GM23338 (cell line): ENCODE results near the gene POU2AF2. TPM values are rescaled to one million over a fixed set of nuclear protein-coding genes. Genes with fewer than 3 reads are reported as not detected.

Source experiments
- ATAC-seq: fragments of 200-7000 bp; cut with Tn5 transposase; 3 replicates; pipeline ENCODE4 v1.9.1; 2020
- DNase-seq: peaks from one replicate; pipeline ENCODE4 v3.0.0-alpha.2; 2015; ENCODE audit warnings: low spot score
- H2AFZ ChIP-seq: fragments of 200-600 bp; sonication (generic); 2 replicates; pipeline ENCODE4 v1.8.0; 2016; ENCODE audit warnings: antibody characterized with exemption, mild to moderate bottlenecking, moderate library complexity
- H3F3A ChIP-seq: fragments of 200-600 bp; sonication (generic); replicated peaks from 2 replicates; pipeline ENCODE4 v1.8.0; 2017; ENCODE audit warnings: antibody characterized with exemption, mixed run types, low read depth
- H3K27ac ChIP-seq: fragments of 200-600 bp; sonication (generic); 2 replicates; pipeline ENCODE4 v1.6.1; 2016; ENCODE audit warnings: low read depth
- H3K27me3 ChIP-seq: fragments of 200-600 bp; sonication (generic); 2 replicates; pipeline ENCODE4 v1.8.0; 2016; ENCODE audit warnings: mild to moderate bottlenecking, mixed run types, moderate library complexity; ENCODE audit not compliant: insufficient read depth
- H3K36me3 ChIP-seq: fragments of 200-600 bp; sonication (generic); 2 replicates; pipeline ENCODE4 v1.8.0; 2016; ENCODE audit warnings: mild to moderate bottlenecking; ENCODE audit not compliant: insufficient read depth
- H3K4me1 ChIP-seq: fragments of 200-600 bp; sonication (generic); 2 replicates; pipeline ENCODE4 v1.8.0; 2016; ENCODE audit warnings: mild to moderate bottlenecking, moderate library complexity; ENCODE audit not compliant: insufficient read depth
- H3K4me2 ChIP-seq: fragments of 200-600 bp; sonication (generic); 2 replicates; pipeline ENCODE4 v1.7.1; 2017; ENCODE audit warnings: mixed run types
- H3K4me3 ChIP-seq: fragments of 200-600 bp; sonication (generic); 2 replicates; pipeline ENCODE4 v1.6.1; 2016; ENCODE audit warnings: mixed run types
- H3K79me2 ChIP-seq: fragments of 200-600 bp; sonication (generic); replicated peaks from 2 replicates; pipeline ENCODE4 v1.8.0; 2017; ENCODE audit warnings: mild to moderate bottlenecking; ENCODE audit not compliant: insufficient read depth
- H3K9me2 ChIP-seq: fragments of 200-600 bp; sonication (generic); 2 replicates; pipeline ENCODE4 v1.8.0; 2017; ENCODE audit not compliant: insufficient read depth
- H4K20me1 ChIP-seq: fragments of 200-600 bp; sonication (generic); replicated peaks from 2 replicates; pipeline ENCODE4 v1.8.0; 2017; ENCODE audit warnings: mild to moderate bottlenecking; ENCODE audit not compliant: insufficient read depth
- H3K27ac Mint-ChIP-seq: 2 replicates; pipeline ENCODE4 v1.8.0; 2020; ENCODE audit warnings: inconsistent platforms, mild to moderate bottlenecking, moderate library complexity, mixed read lengths
- H3K27me3 Mint-ChIP-seq: 3 replicates; pipeline ENCODE4 v1.8.0; 2022; ENCODE audit warnings: low read depth, mild to moderate bottlenecking, moderate library complexity, mixed read lengths, inconsistent platforms; ENCODE audit not compliant: insufficient read depth, poor library complexity
- H3K36me3 Mint-ChIP-seq: 3 replicates; pipeline ENCODE4 v1.8.0; 2021; ENCODE audit warnings: low read depth, mild to moderate bottlenecking, inconsistent platforms, moderate library complexity, mixed read lengths
- H3K4me1 Mint-ChIP-seq: 3 replicates; pipeline ENCODE4 v1.8.0; 2020; ENCODE audit warnings: mild to moderate bottlenecking, inconsistent platforms, mixed read lengths
- H3K4me3 Mint-ChIP-seq: 3 replicates; pipeline ENCODE4 v1.8.0; 2021; ENCODE audit warnings: moderate library complexity, mild to moderate bottlenecking, inconsistent platforms, mixed read lengths
- H3K9me3 Mint-ChIP-seq: 3 replicates; pipeline ENCODE4 v1.8.0; 2020; ENCODE audit warnings: moderate library complexity, mild to moderate bottlenecking, inconsistent platforms, mixed read lengths
- ETS1 ChIP-seq: IDR thresholded peaks from 2 replicates; pipeline ENCODE4 v1.6.1; 2016; ENCODE audit warnings: antibody characterized with exemption
- EZH2 ChIP-seq: fragments of 200-600 bp; sonication (generic); IDR thresholded peaks from one replicate; pipeline ENCODE4 v1.8.0; 2017; ENCODE audit warnings: antibody characterized with exemption, mild to moderate bottlenecking, low read depth; ENCODE audit not compliant: unreplicated experiment
- EZH2phosphoT487 ChIP-seq: fragments of 200-600 bp; sonication (generic); IDR thresholded peaks from one replicate; pipeline ENCODE4 v1.8.1; 2018; ENCODE audit warnings: antibody characterized with exemption; ENCODE audit not compliant: unreplicated experiment
- JUNB ChIP-seq: IDR thresholded peaks from one replicate; pipeline ENCODE4 v1.6.1; 2016; ENCODE audit warnings: antibody characterized with exemption; ENCODE audit not compliant: unreplicated experiment
- POLR2AphosphoS5 ChIP-seq: IDR thresholded peaks from 2 replicates; pipeline ENCODE4 v1.6.1; 2016; ENCODE audit warnings: antibody characterized with exemption, low read depth
- REST ChIP-seq: IDR thresholded peaks from one replicate; pipeline ENCODE4 v1.6.1; 2018; ENCODE audit warnings: antibody characterized with exemption; ENCODE audit not compliant: unreplicated experiment
- ZNF331 ChIP-seq: fragments of 250-450 bp; sonication (Bioruptor Pico); IDR thresholded peaks from 2 replicates; pipeline ENCODE4 v1.5.0; 2020; ENCODE audit warnings: low read depth, mild to moderate bottlenecking, moderate library complexity
- ZNF462 ChIP-seq: fragments of 250-450 bp; sonication (Bioruptor Pico); IDR thresholded peaks from 2 replicates; pipeline ENCODE4 v1.5.0; 2020; ENCODE audit warnings: mild to moderate bottlenecking, moderate library complexity
- polyA plus RNA-seq: library from polyadenylated mRNA; unstranded; fragments of >200 nt; fragmentation: Nextera tagmentation; extraction: Ambion mirVana; gene quantifications from 2 replicates; pipeline ENCODE4 v1.2.1, GENCODE V29; 2016
- total RNA-seq: library from RNA; depleted of rRNA; stranded (reverse); fragments of >200 nt; shearing (Covaris generic); gene quantifications from 2 replicates; pipeline ENCODE4 v1.2.3, GENCODE V29; 2014

POU2AF2 gene
- total and polyA plus RNA-seq, 2 experiments from 2014 or later = not detected

- TF ChIP-seq ZNF462 (CRISPR knock-in tag) (no peak), JUNB (no peak), EZH2 (no peak), EZH2phosphoT487 (no peak), POLR2AphosphoS5 (no peak), ETS1 (no peak)
These were observed 64.6 kb downstream of the POU2AF2 start (continued) for GRCh38 chr11:111310088-111310487.

GRCh38 chr11:111310723-111311122, 65.2 kb downstream of the POU2AF2 start:
- Histone ChIP-seq H3K4me1 (no peaks in the 10 kb centered on the region), H3K27me3 (no peaks in the 10 kb centered on the region), H3K4me3 (no peak overlapping the region), H3K79me2 (no peaks in the 10 kb centered on the region), H2AFZ (no peak overlapping the region), H3K4me2 (no peak overlapping the region), H3K9me2 (no peaks in the 10 kb centered on the region), H4K20me1 (no peaks in the 10 kb centered on the region), H3K36me3 (no peaks in the 10 kb centered on the region), H3K27ac (no peak overlapping the region), H3F3A (no peaks in the 10 kb centered on the region)
- no peaks in the 10 kb centered on the region for H3K9me3 Mint-ChIP-seq
- peaks cover 2% of the 10 kb centered on the region; the same call in 2 of the 3 replicates for H3K4me1 Mint-ChIP-seq
- DNase-seq (peak; percentile 20), ATAC-seq (peak; percentile 61)
- no peak overlapping the region for H3K27ac Mint-ChIP-seq
- H3K4me3 Mint-ChIP-seq = no peak overlapping the region
- H3K36me3 Mint-ChIP-seq = no peaks in the 10 kb centered on the region
- H3K27me3 Mint-ChIP-seq = peaks cover 1% of the 10 kb centered on the region
- TF ChIP-seq ETS1 = no peak
- no peak for TF ChIP-seq EZH2
- TF ChIP-seq ZNF331 (CRISPR knock-in tag) = no peak
- no peak for TF ChIP-seq REST
